KBM-7 (cell line): ENCODE results near the gene PARD6B.
"Not testable (repeated sequence)": the region's sequence is repeated elsewhere in the genome, so short reads cannot be mapped to it uniquely, and the experiment has no call there.

ENCODE experiments used
- DNase-seq: peaks from one replicate; pipeline ENCODE4 v3.0.0-alpha.2; 2015
- in situ Hi-C: fragments of 300-500 bp; cut with MboI; formaldehyde crosslinking; loops from 2 replicates; pipeline ENCODE4 v1.14.3; 2020; ENCODE audit warnings: low sequenced_read_pairs, low pct_unique_long_range_greater_than_20kb, mixed read lengths

The PARD6B gene

GRCh38 chr20:50789968-50790650 is 58.7 kb downstream of the PARD6B start:
- in situ Hi-C loops = no loop called here
- no peak for DNase-seq

DNA sequence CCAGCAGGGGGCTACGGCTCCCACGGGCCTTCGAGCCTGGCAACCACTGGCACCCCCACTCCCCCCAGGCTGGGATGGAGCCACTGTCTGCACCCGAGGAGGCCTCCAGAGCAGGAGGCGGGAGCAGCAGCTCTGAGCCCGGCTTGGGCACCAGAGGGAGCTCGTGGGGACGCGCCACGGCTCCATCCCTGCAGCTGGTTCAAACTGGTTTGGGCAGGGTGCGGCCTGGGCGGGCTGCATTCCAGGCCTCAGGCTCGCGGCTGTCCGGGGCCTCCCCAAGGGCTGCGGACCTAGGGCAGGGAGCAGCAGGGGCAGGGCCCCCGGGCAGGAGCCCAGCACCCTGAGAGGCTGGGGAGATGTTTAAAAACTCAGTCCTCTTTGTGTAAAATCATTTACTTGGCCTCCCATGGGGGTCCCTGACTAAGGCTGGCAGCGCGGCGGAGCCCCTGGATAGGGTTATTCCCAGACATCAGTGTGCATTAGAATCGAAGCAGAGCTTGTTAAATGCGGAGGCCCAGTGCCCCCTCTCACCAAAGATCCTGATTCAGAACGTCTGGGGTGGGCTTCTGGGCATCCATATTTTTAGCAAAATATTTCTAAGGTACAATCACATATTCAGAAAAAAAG is 59.4 kb downstream of the PARD6B start:
- in situ Hi-C loops = no loop called here
- peak; percentile 90 for DNase-seq

DNA sequence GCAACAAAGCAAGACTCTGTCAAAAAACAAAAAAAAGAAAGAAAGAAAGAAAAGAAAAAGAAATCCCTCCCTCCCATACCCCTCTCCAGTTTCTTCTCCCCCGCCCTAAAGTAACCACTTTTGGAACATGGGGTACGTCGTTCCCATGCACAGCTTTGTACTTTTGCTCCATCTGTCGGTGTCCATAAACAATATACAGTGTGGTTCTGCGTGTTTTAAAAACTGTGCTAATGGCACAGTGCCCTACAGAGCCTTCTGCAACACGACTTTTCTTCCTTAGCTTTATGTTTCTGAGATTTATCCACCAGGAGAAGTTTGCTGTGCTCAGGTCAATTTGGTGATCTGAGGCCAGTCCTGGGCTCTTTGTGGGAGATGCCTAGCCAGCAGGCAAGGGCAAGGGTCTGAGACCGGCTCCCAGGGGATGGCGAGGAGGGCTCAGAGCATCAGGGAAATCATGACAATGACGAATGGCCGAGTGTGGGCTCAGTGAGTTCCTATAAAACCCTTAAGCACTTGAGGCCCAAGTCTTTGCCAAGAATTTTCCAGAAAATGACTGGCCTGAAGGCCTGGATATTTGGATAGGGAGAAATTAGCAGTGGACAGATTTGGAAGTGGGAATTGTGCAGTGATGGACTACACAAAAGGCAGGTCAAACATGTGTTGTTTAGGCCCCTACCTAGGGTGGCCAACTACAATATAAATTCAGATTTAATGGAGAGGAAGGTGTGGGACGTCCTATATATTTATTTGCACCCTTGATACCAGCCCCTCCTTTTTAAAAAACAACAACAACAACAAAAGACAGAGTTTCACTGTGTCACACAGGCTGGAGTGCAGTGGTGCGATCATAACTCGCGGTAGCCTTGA is 61.6 kb downstream of the PARD6B start:
- in situ Hi-C loops = no loop called here
- no peak for DNase-seq

DNA sequence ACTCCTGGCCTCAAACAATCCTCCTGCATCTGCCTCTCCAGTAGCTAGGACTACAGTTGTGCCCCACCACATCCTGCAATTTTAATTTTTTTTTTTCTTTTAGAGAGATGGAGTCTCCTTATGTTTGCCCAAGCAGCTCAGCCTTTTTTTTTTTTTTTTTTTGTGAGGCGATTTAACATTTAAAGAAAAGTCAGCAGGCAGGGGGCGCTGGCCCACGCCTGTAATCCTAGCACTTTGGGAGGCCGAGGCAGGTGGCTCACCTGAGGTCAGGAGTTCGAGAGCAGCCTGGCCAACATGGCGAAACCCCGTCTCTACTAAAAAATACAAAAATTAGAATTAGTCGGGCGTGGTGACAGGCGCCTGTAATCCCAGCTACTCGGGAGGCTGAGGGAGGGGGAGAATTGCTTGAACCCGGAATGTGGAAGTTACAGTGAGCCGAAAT is 62.2 kb downstream of the PARD6B start:
- in situ Hi-C loops = not testable (repeated sequence)
- peak; percentile 76 for DNase-seq

GRCh38 chr20:50794181-50794845 is 62.9 kb downstream of the PARD6B start:
- in situ Hi-C loops = no loop called here
- no peak for DNase-seq

DNA sequence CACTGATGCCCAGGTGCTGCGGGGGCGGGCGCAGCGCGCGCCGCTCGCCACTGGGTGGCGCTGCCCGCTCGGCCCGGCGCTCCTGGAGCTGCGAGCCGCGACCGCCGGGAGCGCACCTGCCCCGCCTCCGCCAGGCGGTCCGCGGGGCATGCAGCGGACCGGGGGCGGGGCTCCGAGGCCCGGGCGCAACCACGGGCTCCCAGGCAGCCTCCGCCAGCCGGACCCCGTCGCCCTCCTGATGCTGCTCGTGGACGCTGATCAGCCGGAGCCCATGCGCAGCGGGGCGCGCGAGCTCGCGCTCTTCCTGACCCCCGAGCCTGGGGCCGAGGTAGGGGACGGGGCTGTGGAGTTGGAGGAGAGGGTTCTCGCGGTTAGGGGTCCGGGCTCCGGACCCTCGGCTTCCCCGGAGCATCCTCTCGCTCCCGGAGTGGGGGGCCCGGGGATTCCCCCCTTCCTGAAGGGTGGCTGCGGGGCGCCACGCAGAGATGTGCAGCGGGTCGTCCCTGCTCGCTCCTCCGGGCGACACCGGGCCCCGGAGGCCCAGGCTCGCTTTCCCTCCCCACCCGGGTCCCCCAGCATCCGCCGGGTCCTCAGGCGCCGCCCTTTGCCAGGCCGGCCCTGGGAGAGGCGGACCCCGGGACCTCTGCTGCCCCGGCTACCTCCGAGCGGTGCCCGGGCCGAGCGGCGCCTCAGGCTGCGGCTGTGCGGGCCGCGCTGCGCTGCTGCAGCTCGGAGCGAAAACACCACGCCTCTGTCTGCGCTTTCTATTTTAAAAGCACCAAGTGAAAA is 63.7 kb downstream of the PARD6B start, which contains the start of gene BCAS4:
Gene BCAS4 (plus strand): TSS at position 216 of the 789 bp plus-strand sequence. CDS start 23 bp downstream, at position 239.
- peak; percentile 86 for DNase-seq
- in situ Hi-C loops = no loop called here

GRCh38 chr20:50797142-50797541 is 65.8 kb downstream of the PARD6B start:
- in situ Hi-C loops = no loop called here
- no peak for DNase-seq

DNA sequence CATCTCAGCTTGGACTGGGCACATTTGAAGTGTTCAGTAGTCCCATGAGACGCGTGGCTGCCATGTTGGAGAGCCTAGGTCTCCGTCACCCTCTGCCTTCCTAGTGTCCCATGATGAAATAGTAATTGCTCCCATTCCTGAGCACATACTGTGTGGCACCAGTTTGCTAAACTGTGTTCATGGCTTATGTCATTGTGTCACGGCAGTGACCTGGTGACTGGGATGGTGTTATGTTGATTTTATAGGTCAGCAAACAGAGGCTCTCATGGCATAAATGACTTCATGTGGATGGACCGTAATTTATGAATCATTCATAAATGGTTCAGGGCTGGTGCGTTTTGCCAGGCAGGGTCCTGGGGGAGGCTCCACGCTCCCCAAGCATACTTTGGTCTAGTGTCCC is 67.3 kb downstream of the PARD6B start:
- no peak for DNase-seq
- in situ Hi-C loops = no loop called here

- DNase-seq = no peak
Measured at GRCh38 chr20:50799176-50799889, 68.0 kb downstream of the PARD6B start.

GRCh38 chr20:50799890-50800550 is 68.6 kb downstream of the PARD6B start:
- in situ Hi-C loops = loop anchor here (25.0 kb wide), 1 partner anchor 512 kb away; no protein-coding TSS in a partner anchor
- no peak for DNase-seq

More at GRCh38 chr20:50799176-50799889, 68.0 kb downstream of the PARD6B start:
- in situ Hi-C loops = no loop called here

- not testable (repeated sequence) for DNase-seq
- in situ Hi-C loops = loop anchor here (25.0 kb wide), 1 partner anchor 511 kb away; no protein-coding TSS in a partner anchor
Measured at GRCh38 chr20:50800986-50801746, 69.8 kb downstream of the PARD6B start.

DNA sequence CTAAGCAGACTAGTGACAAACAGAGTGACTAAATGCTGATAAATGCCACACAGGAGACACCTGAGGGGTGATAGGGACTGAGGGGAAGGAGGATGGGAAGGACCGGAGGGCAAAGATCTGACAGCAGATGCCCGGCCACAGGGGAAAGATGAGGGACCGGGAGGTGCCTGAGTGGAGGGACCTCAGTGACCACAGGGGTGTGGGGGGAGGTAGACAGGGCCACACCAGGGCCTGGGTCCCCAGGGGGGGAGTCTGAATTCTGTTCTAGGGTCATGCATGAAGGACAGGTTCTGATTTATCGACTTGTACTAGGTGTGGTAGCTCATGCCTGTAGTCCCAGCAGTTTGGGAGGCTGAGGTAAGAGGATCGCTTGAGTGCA is 70.4 kb downstream of the PARD6B start:
- in situ Hi-C loops = loop anchor here (25.0 kb wide), 1 partner anchor 511 kb away; no protein-coding TSS in a partner anchor
- no peak for DNase-seq

DNA sequence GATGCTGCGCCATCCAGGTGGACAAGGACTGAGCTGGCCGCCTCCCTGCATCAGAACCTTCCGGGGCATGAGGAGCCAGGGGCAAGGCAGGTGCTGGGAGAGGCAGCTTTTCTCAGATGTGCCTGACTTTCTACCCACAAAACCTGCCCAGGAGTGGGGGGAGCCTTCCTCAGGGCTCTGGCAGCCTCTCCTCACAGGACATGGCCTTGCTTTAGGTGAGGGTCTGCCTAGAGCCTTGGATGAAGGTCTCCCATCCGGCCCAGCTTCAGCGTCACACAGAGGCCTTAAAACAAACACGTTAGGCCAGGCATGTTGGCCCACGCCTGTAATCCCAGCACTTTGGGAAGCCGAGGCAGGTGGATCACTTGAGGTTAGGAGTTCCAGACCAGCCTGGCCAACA is 70.9 kb downstream of the PARD6B start:
- in situ Hi-C loops = loop anchor here (25.0 kb wide), 1 partner anchor 510 kb away; no protein-coding TSS in a partner anchor
- no peak for DNase-seq

DNA sequence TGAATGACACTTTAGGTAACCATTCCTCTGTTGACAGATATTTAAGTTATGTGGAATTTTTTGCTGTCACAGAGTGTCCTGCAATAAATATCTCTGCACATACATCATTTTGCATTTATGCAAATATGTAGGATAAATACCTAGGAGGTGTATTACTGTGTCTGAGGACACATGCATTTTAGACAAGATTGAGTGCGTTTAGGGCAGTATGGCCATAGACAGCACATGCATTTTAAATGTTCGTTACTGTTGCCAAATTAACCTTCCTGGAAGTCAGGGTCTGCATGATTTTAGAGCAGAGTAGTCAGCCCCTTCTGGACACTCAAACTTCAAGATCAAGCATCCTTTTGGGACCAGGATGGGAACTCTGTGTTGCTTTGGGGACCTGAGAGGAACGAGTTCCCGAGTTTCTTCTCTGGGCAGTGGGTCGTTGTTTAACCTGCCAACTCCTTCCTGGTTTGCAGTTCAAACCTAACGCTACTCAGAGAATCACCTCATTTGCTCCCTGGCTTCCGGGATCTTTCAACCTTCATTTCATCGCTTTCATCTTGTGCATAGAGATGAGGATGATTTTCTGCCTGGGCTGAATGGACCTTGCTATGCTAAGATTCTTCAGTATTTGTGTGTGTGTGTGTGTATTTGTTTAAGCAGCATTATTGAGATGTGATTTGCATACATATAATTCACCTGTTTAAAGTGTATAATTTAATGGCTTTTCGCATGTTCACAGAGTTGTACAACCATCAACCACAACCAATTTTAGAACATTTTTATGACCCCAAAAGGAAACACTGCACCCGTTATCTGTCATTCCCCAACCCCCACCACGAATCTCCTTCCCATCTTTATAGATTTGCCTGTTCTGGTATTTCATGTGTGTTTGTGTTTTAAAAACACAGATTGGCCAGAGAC is 73.3 kb downstream of the PARD6B start:
- peak; percentile 47 for DNase-seq

GRCh38 chr20:50805349-50805684 is 73.9 kb downstream of the PARD6B start:
- in situ Hi-C loops = loop anchor here (25.0 kb wide), 1 partner anchor 507 kb away; no protein-coding TSS in a partner anchor
- no peak for DNase-seq

More for the DNA sequence above, 73.3 kb downstream of the PARD6B start:
- in situ Hi-C loops = loop anchor here (25.0 kb wide), 1 partner anchor 508 kb away; no protein-coding TSS in a partner anchor
